Lung (tissue), 12 donors: ENCODE data around the gene LY6G6D. TPM values are rescaled to one million over a fixed set of nuclear protein-coding genes. Genes with fewer than 3 reads are reported as not detected.

ENCODE experiments used
- ATAC-seq: fragments of 200-7000 bp; cut with Tn5 transposase; one replicate; pipeline ENCODE4 v1.9.1; 2020; ENCODE audit warnings: moderate number of reproducible peaks; ENCODE audit not compliant: insufficient read depth, low FRiP score
- DNase-seq, 3 donors: peaks; one replicate each; pipeline ENCODE4 v3.0.0-alpha.2; 2013 to 2017
- H3K27ac ChIP-seq, 2 donors: one replicate each; pipeline ENCODE4 v1.5.1; 2013; ENCODE audit warnings: mild to moderate bottlenecking in 2 of 2, moderate library complexity in 2 of 2, control low read depth in 1 of 2, inconsistent platforms in 1 of 2, low read depth in 1 of 2, low read length in 1 of 2
- H3K27me3 ChIP-seq, 3 donors: one replicate each; pipeline ENCODE4 v1.5.1; 2013; ENCODE audit warnings: low read length in 2 of 3; ENCODE audit not compliant: control insufficient read depth in 3 of 3, insufficient read depth in 3 of 3
- H3K36me3 ChIP-seq, 4 donors: one replicate each; pipeline ENCODE4 v1.5.1; 2013; ENCODE audit warnings: low read length in 4 of 4, mild to moderate bottlenecking in 1 of 4, moderate library complexity in 1 of 4; ENCODE audit not compliant: control insufficient read depth in 4 of 4, insufficient read depth in 4 of 4
- H3K4me1 ChIP-seq, 5 donors: one replicate each; pipeline ENCODE4 v1.5.1; 2013; ENCODE audit warnings: low read length in 5 of 5, mild to moderate bottlenecking in 2 of 5, moderate library complexity in 1 of 5; ENCODE audit not compliant: control insufficient read depth in 5 of 5, insufficient read depth in 5 of 5
- H3K4me3 ChIP-seq: one replicate; pipeline ENCODE4 v1.5.1; 2013; ENCODE audit warnings: mild to moderate bottlenecking, control low read depth, moderate library complexity
- H3K9ac ChIP-seq, 2 donors: one replicate each; pipeline ENCODE4 v1.5.1; 2013; ENCODE audit warnings: low read length in 2 of 2, control low read depth in 1 of 2; ENCODE audit not compliant: insufficient read depth in 1 of 2
- H3K9me3 ChIP-seq, 4 donors: one replicate each; pipeline ENCODE4 v1.5.1; 2013; ENCODE audit warnings: low read length in 3 of 4, mild to moderate bottlenecking in 1 of 4, moderate library complexity in 1 of 4; ENCODE audit not compliant: control insufficient read depth in 4 of 4, insufficient read depth in 3 of 4
- CTCF ChIP-seq: IDR thresholded peaks from 2 replicates; pipeline ENCODE4 v1.5.1; 2012; ENCODE audit warnings: mild to moderate bottlenecking; ENCODE audit errors: control extremely low read depth, extremely low read depth
- WGBS, 2 donors: extraction: QIAGEN DNeasy Blood & Tissue Kit; methylation state at CpG; one replicate each; pipeline ENCODE4 v1.1.7; 2013; 5-methylcytosine and 5-hydroxymethylcytosine counted together
- polyA plus RNA-seq, 2 donors: library from polyadenylated mRNA; stranded (reverse); fragments of 200-250 nt; gene quantifications; one replicate each; pipeline ENCODE4 v1.2.1, GENCODE V29; 2013
- total RNA-seq, 2 donors: library from RNA; depleted of rRNA in 1 of 2; stranded (reverse); fragments of >200 nt in 1 of 2; gene quantifications; one replicate each; pipeline ENCODE4 v1.2.1, GENCODE V29; 2014 to 2021
- donor health status: control.
- donor health status: control.
- donor health status: Bipolar disorder and iron deficiency.
- donor health status: healthy.
- donor health status: DM: yes; HTN: yes; CAD: no.

LY6G6D gene
- total and polyA plus RNA-seq, 4 donors, result not detected

GRCh38 chr6:31728767-31729514 lies 13.8 kb downstream of the LY6G6D start, which contains the start of gene DDAH2:
DDAH2 (minus strand) TSS chr6:31729299; CDS start chr6:31729161, 138 bp downstream.
- DNase-seq (no peak), ATAC-seq (peak; percentile 19)
- Histone ChIP-seq H3K4me3 (peak within 1 kb of the TSS; percentile 36), H3K9me3 (no peaks in the 10 kb centered on the region), H3K27me3 (no peaks in the 10 kb centered on the region), H3K36me3 (peaks cover 7 to 43% (median 33%) of the 10 kb centered on the region in 4 donors), H3K27ac (peak within 1 kb of the TSS; percentile 90 to 93), H3K9ac (peak within 1 kb of the TSS; percentile 70 to 78), H3K4me1 (peaks cover 0 to 16% (median 7%) of the 10 kb centered on the region in 5 donors)
- WGBS, 2 donors, result 18 to 32% methylated on average over 36 of the region's 36 CpGs
- no peak for TF ChIP-seq CTCF

GRCh38 chr6:31729515-31729978 lies 14.4 kb downstream of the LY6G6D start:
- H3K9ac ChIP-seq, result peak overlapping the region; percentile 70 to 78
- H3K27me3 ChIP-seq, result no peaks in the 10 kb centered on the region
- peak overlapping the region; percentile 36 for H3K4me3 ChIP-seq
- TF ChIP-seq CTCF, result peak; percentile 37
- H3K4me1 ChIP-seq, result peaks cover 0 to 20% (median 7%) of the 10 kb centered on the region in 5 donors
- peaks cover 9 to 47% (median 36%) of the 10 kb centered on the region in 4 donors for H3K36me3 ChIP-seq
- H3K27ac ChIP-seq, result peak overlapping the region; percentile 90 to 93
- DNase-seq (peak; percentile 94 to 97 (median 95)), ATAC-seq (peak; percentile 77)
- 0 to 1% methylated on average over 29 of the region's 29 CpGs for WGBS, 2 donors
- H3K9me3 ChIP-seq, result no peaks in the 10 kb centered on the region

- Histone ChIP-seq H3K4me1 (peaks cover 0 to 25% (median 7%) of the 10 kb centered on the region in 5 donors), H3K9me3 (no peaks in the 10 kb centered on the region), H3K4me3 (peak overlapping the region; percentile 36), H3K27me3 (no peaks in the 10 kb centered on the region), H3K9ac (peak overlapping the region; percentile 70 to 78), H3K27ac (peak overlapping the region; percentile 90 to 93), H3K36me3 (peaks cover 9 to 47% (median 36%) of the 10 kb centered on the region in 4 donors)
- WGBS, 2 donors, result 3 to 4% methylated on average over 37 to 46 of the region's 46 CpGs
- DNase-seq (peak; percentile 97), ATAC-seq (peak; percentile 80)
- TF ChIP-seq CTCF, result no peak
Measured at GRCh38 chr6:31729979-31730630, 15.0 kb downstream of the LY6G6D start.
